ENCODE measurements around the gene CLECL1.
"Not testable (repeated sequence)": the region's sequence is repeated elsewhere in the genome, so short reads cannot be mapped to it uniquely, and the experiment has no call there.

Gene CLECL1

GRCh38 chr12:9751204-9752144 is 18.6 kb upstream of the CLECL1 start:
- peak; percentile 28 to 33 for ATAC-seq

- ATAC-seq: peak; percentile 70 to 71
Measured at GRCh38 chr12:9750276-9751203, 17.6 kb upstream of the CLECL1 start.

GRCh38 chr12:9749640-9750039 is 16.7 kb upstream of the CLECL1 start:
- no peak for ATAC-seq

- no peak for ATAC-seq
Measured at GRCh38 chr12:9745199-9745598, 12.3 kb upstream of the CLECL1 start.

GRCh38 chr12:9742661-9743060 is 9.8 kb upstream of the CLECL1 start:
- peak; percentile 50 for ATAC-seq

GRCh38 chr12:9741726-9742125 is 8.8 kb upstream of the CLECL1 start:
- peak; percentile 91 to 92 for ATAC-seq

GRCh38 chr12:9740106-9740750 is 7.3 kb upstream of the CLECL1 start:
- ATAC-seq: no peak

- ATAC-seq: not testable (repeated sequence)
Measured at GRCh38 chr12:9739404-9740105, 6.7 kb upstream of the CLECL1 start.

- not testable (repeated sequence) for ATAC-seq
Measured at GRCh38 chr12:9738905-9739304, 6.0 kb upstream of the CLECL1 start.

GRCh38 chr12:9736936-9737705 is 4.2 kb upstream of the CLECL1 start:
- no peak for ATAC-seq

GRCh38 chr12:9735601-9736000 is 2.7 kb upstream of the CLECL1 start:
- no peak for ATAC-seq

- peak in 1 of 2 donors; percentile 56 for ATAC-seq
Measured at GRCh38 chr12:9731797-9732196, 1.1 kb downstream of the CLECL1 start.

GRCh38 chr12:9731393-9731792 is 1.5 kb downstream of the CLECL1 start:
- no peak for ATAC-seq

GRCh38 chr12:9730591-9730990 is 2.3 kb downstream of the CLECL1 start:
- no peak for ATAC-seq

- ATAC-seq: no peak
Measured at GRCh38 chr12:9730011-9730410, 2.9 kb downstream of the CLECL1 start.

GRCh38 chr12:9729082-9729481 is 3.8 kb downstream of the CLECL1 start:
- ATAC-seq: no peak

GRCh38 chr12:9727813-9728212 is 5.1 kb downstream of the CLECL1 start:
- no peak for ATAC-seq

- no peak for ATAC-seq
Measured at GRCh38 chr12:9725213-9725870, 7.6 kb downstream of the CLECL1 start.

- no peak for ATAC-seq
Measured at GRCh38 chr12:9724023-9724422, 8.9 kb downstream of the CLECL1 start.

GRCh38 chr12:9721394-9722092 is 11.4 kb downstream of the CLECL1 start:
- peak in 1 of 2 donors; percentile 38 for ATAC-seq
